Measurements from ENCODE around the gene TRIM63. TPM values are rescaled to one million over a fixed set of nuclear protein-coding genes. Genes with fewer than 3 reads are reported as not detected.

Gene TRIM63
- total and polyA plus RNA-seq, 2 donors (not counting 3 experiments of a cell fraction or from before 2014, with no cell fraction given), result not detected

DNA sequence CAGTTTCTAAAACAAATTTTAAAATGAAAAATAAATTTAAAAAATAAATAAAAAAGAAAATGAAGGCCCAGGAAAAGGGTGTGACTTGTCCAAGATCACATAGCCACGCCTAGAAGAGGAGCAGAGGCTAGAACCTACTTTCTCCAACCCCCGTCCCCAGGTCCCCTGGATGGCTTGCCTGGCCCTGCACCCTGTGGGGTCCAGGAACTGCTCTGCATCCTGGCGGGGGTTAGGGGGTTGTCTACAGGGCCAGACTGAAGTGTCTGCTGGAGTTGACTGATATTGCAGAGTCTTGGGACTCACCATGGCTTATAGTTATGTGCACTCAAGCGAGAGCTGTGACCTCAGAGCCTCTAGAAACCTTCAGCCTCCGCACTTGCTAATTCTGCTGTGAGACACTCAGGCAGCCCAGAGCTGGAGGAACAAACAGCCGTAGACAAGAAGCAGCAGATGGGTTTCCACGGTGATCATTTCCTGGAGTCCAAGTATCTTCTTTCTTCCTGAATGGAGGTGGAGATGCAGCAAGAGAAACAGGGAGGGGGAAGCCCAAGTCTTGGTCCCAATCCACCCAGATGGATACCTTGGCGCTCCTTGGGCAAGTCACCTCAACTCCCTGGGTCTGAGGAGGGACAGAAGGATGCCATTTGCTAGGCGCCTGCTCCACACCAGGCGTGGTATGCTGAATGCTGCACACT, 51.0 kb downstream of the TRIM63 start:
- Histone ChIP-seq H3K4me2 (ENCODE audit: insufficient read depth, low read length) (no peak overlapping the region), H3K36me3 (ENCODE audit: control insufficient read depth in 2 of 2, extremely low read depth in 1 of 2, insufficient read depth in 2 of 2, low read length in 2 of 2) (no peaks in the 10 kb centered on the region), H3K4me3 (replicated peaks in 1 of 3; ENCODE audit: insufficient read depth in 1 of 3, low read depth in 1 of 3, low read length in 3 of 3) (no peak overlapping the region), H3K27me3 (ENCODE audit: control insufficient read depth in 2 of 2, insufficient read depth in 2 of 2, low read length in 2 of 2) (peaks cover 2 to 3% of the 10 kb centered on the region in 2 experiments), H2AFZ (ENCODE audit: low read depth, low read length) (no peak overlapping the region), H3K9me3 (replicated peaks; ENCODE audit: control insufficient read depth, insufficient read depth, low read length) (no peaks in the 10 kb centered on the region), H3K9me1 (replicated peaks; ENCODE audit: control insufficient read depth, extremely low read depth, insufficient read depth, low read length) (no peaks in the 10 kb centered on the region), H4K20me1 (replicated peaks; ENCODE audit: control insufficient read depth, extremely low read depth, insufficient read depth, low read length) (no peaks in the 10 kb centered on the region), H3K9ac (replicated peaks; ENCODE audit: extremely low read depth, insufficient read depth, low read length) (no peak overlapping the region), H3K79me2 (ENCODE audit: control insufficient read depth, insufficient read depth, low read length) (no peaks in the 10 kb centered on the region), H3K27ac (ENCODE audit: insufficient read depth, low read depth, low read length) (no peak overlapping the region), H3K4me1 (ENCODE audit: control insufficient read depth, extremely low read depth, insufficient read depth, low read length) (no peaks in the 10 kb centered on the region)
- POLR2A ChIA-PET, result no interaction called here
- intact Hi-C loops (cut with micrococcal nuclease) (no loop called here), dilution Hi-C loops (cut with MboI; ENCODE audit: extremely low pct_ligation_motif_present, low sequenced_read_pairs) (no loop called here)
- TF ChIP-seq JUN (IDR thresholded peaks at IDR 0.05; ENCODE audit: borderline replicate concordance, insufficient read depth, insufficient read length, low read depth) (no peak), GATA2 (IDR thresholded peaks at IDR 0.05; ENCODE audit: insufficient read depth, insufficient read length, low read depth, low read length) (no peak), POLR2A (IDR thresholded peaks at IDR 0.05; ENCODE audit: low read depth, low read length) (no peak), FOS (IDR thresholded peaks at IDR 0.05; ENCODE audit: borderline replicate concordance, insufficient read depth, low read length) (no peak), EZH2 (IDR thresholded peaks at IDR 0.05; ENCODE audit: borderline replicate concordance, low read depth, low read length, severe bottlenecking) (no peak), MYC (IDR thresholded peaks at IDR 0.05; ENCODE audit: low read depth, low read length) (no peak), POLR2AphosphoS5 (IDR thresholded peaks at IDR 0.05; ENCODE audit: insufficient read depth, low read depth, low read length) (no peak)
- TF ChIP-seq, protein P1, sequence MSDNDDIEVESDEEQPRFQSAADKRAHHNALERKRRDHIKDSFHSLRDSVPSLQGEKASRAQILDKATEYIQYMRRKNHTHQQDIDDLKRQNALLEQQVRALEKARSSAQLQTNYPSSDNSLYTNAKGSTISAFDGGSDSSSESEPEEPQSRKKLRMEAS (IDR thresholded peaks at IDR 0.05; ENCODE audit: insufficient read depth, insufficient read length), result no peak
- TF ChIP-seq, protein P2, sequence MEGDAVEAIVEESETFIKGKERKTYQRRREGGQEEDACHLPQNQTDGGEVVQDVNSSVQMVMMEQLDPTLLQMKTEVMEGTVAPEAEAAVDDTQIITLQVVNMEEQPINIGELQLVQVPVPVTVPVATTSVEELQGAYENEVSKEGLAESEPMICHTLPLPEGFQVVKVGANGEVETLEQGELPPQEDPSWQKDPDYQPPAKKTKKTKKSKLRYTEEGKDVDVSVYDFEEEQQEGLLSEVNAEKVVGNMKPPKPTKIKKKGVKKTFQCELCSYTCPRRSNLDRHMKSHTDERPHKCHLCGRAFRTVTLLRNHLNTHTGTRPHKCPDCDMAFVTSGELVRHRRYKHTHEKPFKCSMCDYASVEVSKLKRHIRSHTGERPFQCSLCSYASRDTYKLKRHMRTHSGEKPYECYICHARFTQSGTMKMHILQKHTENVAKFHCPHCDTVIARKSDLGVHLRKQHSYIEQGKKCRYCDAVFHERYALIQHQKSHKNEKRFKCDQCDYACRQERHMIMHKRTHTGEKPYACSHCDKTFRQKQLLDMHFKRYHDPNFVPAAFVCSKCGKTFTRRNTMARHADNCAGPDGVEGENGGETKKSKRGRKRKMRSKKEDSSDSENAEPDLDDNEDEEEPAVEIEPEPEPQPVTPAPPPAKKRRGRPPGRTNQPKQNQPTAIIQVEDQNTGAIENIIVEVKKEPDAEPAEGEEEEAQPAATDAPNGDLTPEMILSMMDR (IDR thresholded peaks at IDR 0.05; ENCODE audit: extremely low read depth in 1 of 2, insufficient read depth in 1 of 2, low read depth in 1 of 2, low read length in 2 of 2), result no peak
- DNase-seq (ENCODE audit: low read depth, low spot score) (no peak), FAIRE-seq (no peak)
- no TSS peak for BruUV-seq (replicated peaks)
- CTCF ChIA-PET, result interaction anchor here (0.7 to 1.6 kb wide), 3 partner anchors 18 to 401 kb away, joined by 3 to 5 read pairs (median 3); partner anchors contain the start of gene PAFAH2
